Measurements from ENCODE around the gene CFAP410.
"Not testable (repeated sequence)": the region's sequence is repeated elsewhere in the genome, so short reads cannot be mapped to it uniquely, and the experiment has no call there.

The CFAP410 gene

GRCh38 chr21:44303490-44303981, 35.7 kb downstream of the CFAP410 start:
- DNase-seq (ENCODE audit: low read depth, low spot score): no peak
- no peak overlapping the region for H3K27ac ChIP-seq

- H3K27ac ChIP-seq: not testable (repeated sequence)
- DNase-seq (ENCODE audit: low read depth, low spot score): peak; percentile 22
These were observed 36.4 kb downstream of the CFAP410 start for GRCh38 chr21:44302573-44303401.

- H3K27ac ChIP-seq: no peak overlapping the region
- DNase-seq (ENCODE audit: low read depth, low spot score): no peak
These were observed 37.2 kb downstream of the CFAP410 start for GRCh38 chr21:44301961-44302406.

- H3K27ac ChIP-seq: peak overlapping the region; percentile 69
- DNase-seq (ENCODE audit: low read depth, low spot score): no peak
These were observed 38.0 kb downstream of the CFAP410 start for GRCh38 chr21:44301141-44301540.

- peak overlapping the region; percentile 69 for H3K27ac ChIP-seq
- DNase-seq (ENCODE audit: low read depth, low spot score): no peak
These were observed 38.8 kb downstream of the CFAP410 start for GRCh38 chr21:44300262-44300959.

- DNase-seq (ENCODE audit: low read depth, low spot score): no peak
These were observed 39.5 kb downstream of the CFAP410 start, which contains the start of gene PFKL for GRCh38 chr21:44299458-44300261. Gene PFKL, plus strand, starts transcription at chr21:44300053. Its CDS starts 53 bp downstream, at chr21:44300106.

GRCh38 chr21:44299085-44299457, 40.1 kb downstream of the CFAP410 start:
- H3K27ac ChIP-seq: peak overlapping the region; percentile 69

More at GRCh38 chr21:44299458-44300261, 39.5 kb downstream of the CFAP410 start, which contains the start of gene PFKL:
- peak within 1 kb of the TSS; percentile 69 for H3K27ac ChIP-seq

GRCh38 chr21:44298301-44298700, 40.9 kb downstream of the CFAP410 start:
- no peak for DNase-seq (ENCODE audit: low read depth, low spot score)
- H3K27ac ChIP-seq: no peak overlapping the region

More at GRCh38 chr21:44299085-44299457, 40.1 kb downstream of the CFAP410 start:
- no peak for DNase-seq (ENCODE audit: low read depth, low spot score)

- no peak overlapping the region for H3K27ac ChIP-seq
- peak; percentile 27 for DNase-seq (ENCODE audit: low read depth, low spot score)
These were observed 41.5 kb downstream of the CFAP410 start for GRCh38 chr21:44297525-44298290.

- no peak for DNase-seq (ENCODE audit: low read depth, low spot score)
- no peak overlapping the region for H3K27ac ChIP-seq
These were observed 42.3 kb downstream of the CFAP410 start for GRCh38 chr21:44296916-44297315.

GRCh38 chr21:44296103-44296519, 43.1 kb downstream of the CFAP410 start:
- DNase-seq (ENCODE audit: low read depth, low spot score): no peak
- H3K27ac ChIP-seq: no peak overlapping the region

- no peak overlapping the region for H3K27ac ChIP-seq
These were observed 43.5 kb downstream of the CFAP410 start for GRCh38 chr21:44295646-44296045.

GRCh38 chr21:44295163-44295573, 44.0 kb downstream of the CFAP410 start:
- no peak overlapping the region for H3K27ac ChIP-seq
- no peak for DNase-seq (ENCODE audit: low read depth, low spot score)

More at GRCh38 chr21:44295646-44296045, 43.5 kb downstream of the CFAP410 start:
- no peak for DNase-seq (ENCODE audit: low read depth, low spot score)

GRCh38 chr21:44294391-44295162, 44.6 kb downstream of the CFAP410 start:
- DNase-seq (ENCODE audit: low read depth, low spot score): no peak
- H3K27ac ChIP-seq: no peak overlapping the region

GRCh38 chr21:44293551-44294231, 45.5 kb downstream of the CFAP410 start:
- no peak for DNase-seq (ENCODE audit: low read depth, low spot score)
- H3K27ac ChIP-seq: no peak overlapping the region

GRCh38 chr21:44292812-44293195, 46.4 kb downstream of the CFAP410 start:
- no peak for DNase-seq (ENCODE audit: low read depth, low spot score)
- no peak overlapping the region for H3K27ac ChIP-seq

- H3K27ac ChIP-seq: no peak overlapping the region
- DNase-seq (ENCODE audit: low read depth, low spot score): no peak
These were observed 47.0 kb downstream of the CFAP410 start for GRCh38 chr21:44291936-44292811.
